GM18951 (cell line): ENCODE measurements around the gene BOD1L1.

Source experiments
- POLR2A ChIP-seq: IDR thresholded peaks from 4 replicates; pipeline ENCODE4 v1.6.1; 2011; ENCODE audit warnings: mild to moderate bottlenecking; ENCODE audit not compliant: insufficient read length, insufficient read depth; ENCODE audit errors: extremely low read depth
- in situ Hi-C: fragments of 300-500 bp; cut with MboI; formaldehyde crosslinking; loops from one replicate; pipeline ENCODE4 v1.12.0; 2022; ENCODE audit warnings: low sequenced_read_pairs, mixed read lengths, inconsistent platforms; ENCODE audit not compliant: unreplicated experiment

The BOD1L1 gene

GRCh38 chr4:13611283-13611842 is 16.2 kb downstream of the BOD1L1 start:
- peak; percentile 40 for TF ChIP-seq POLR2A
- in situ Hi-C loops: no loop called here

GRCh38 chr4:13605330-13605729 is 22.2 kb downstream of the BOD1L1 start:
- no peak for TF ChIP-seq POLR2A
- in situ Hi-C loops: no loop called here

GRCh38 chr4:13601848-13602247 is 25.7 kb downstream of the BOD1L1 start:
- no peak for TF ChIP-seq POLR2A
- in situ Hi-C loops: no loop called here

DNA sequence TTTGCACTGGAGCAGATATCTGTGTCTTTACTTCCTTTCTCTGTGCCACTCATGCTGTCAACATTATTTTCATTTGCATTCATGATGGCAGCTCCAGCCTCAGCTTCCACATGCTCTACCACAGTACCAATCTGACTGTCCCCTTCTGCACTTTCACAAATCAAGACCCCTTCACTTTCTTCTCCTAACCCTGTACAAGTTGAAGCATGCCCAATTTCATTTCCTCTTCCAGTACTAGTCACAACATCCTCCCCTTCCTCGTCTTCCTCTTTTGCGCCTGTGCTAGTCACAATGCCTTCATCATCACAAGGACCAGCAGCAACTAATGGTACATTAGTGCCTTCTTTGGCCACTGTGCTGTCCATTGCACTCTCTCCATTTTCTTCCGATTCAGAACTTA is 26.5 kb downstream of the BOD1L1 start:
- in situ Hi-C loops: no loop called here
- no peak for TF ChIP-seq POLR2A

- no peak for TF ChIP-seq POLR2A
- in situ Hi-C loops: no loop called here
Measured at GRCh38 chr4:13599159-13599558, 28.4 kb downstream of the BOD1L1 start.

- in situ Hi-C loops: no loop called here
- TF ChIP-seq POLR2A: no peak
Measured at GRCh38 chr4:13597604-13598003, 29.9 kb downstream of the BOD1L1 start.

DNA sequence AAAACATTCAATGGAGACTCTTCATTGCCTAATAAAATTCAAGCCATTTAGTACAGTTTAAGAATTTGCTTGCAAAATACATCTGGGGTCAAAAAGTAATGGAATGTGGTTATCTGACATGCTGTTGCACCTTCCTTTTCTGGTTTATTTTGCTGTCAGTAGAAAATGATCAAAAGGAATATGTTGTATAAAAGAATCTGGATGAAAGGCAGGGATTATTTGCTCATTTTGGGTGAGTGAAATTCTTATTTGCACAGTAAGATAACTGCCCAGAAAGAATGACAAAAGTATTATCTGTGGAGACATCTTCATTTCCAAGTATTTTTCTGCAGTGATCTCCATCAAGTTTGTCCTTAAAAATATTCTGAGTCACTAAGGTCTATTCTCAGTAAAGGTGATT is 30.4 kb downstream of the BOD1L1 start:
- in situ Hi-C loops: no loop called here
- no peak for TF ChIP-seq POLR2A

GRCh38 chr4:13592220-13592619 is 35.3 kb downstream of the BOD1L1 start:
- no peak for TF ChIP-seq POLR2A
- in situ Hi-C loops: no loop called here

DNA sequence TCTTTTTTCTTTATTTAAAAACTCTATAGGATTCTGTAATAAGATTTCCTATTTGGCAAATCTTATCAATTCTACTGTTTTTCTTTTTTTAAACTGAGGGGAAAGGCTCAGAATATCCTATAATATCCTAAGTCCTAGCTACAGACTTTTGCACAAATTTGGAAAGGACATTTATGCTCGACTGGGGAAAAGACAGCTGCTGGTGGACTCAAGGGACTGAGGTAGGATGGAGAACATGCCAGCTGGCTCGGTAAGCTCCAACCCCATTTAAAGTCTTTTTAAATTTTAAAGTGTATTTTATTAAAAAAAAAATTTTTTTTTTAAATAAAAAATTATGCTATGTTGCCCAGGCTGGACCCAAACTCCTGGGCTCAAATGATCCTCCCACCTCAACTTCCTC is 36.8 kb downstream of the BOD1L1 start:
- TF ChIP-seq POLR2A: no peak
- in situ Hi-C loops: no loop called here

DNA sequence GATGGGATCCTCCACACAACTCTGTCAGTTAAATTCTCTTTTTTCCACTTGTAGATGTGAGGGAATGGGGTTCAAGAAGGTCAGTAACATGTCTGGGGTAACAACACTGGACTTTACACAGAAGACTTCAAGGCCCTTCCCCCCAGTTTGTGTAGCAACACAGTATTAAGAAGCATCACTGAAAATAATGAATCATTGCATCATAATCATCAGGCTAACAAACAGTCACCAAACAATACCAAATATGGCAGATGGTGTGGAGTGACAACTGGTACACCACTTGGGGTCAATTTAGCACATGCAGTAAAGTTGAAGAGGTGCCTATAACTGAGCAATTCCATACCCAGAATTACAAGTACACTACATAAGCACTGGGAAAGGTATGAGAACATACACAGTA is 38.6 kb downstream of the BOD1L1 start:
- TF ChIP-seq POLR2A: no peak

GRCh38 chr4:13584481-13584880 is 43.0 kb downstream of the BOD1L1 start:
- in situ Hi-C loops: no loop called here
- TF ChIP-seq POLR2A: no peak

More for the DNA sequence above, 38.6 kb downstream of the BOD1L1 start:
- in situ Hi-C loops: no loop called here

GRCh38 chr4:13580036-13580435 is 47.5 kb downstream of the BOD1L1 start:
- in situ Hi-C loops: no loop called here
- no peak for TF ChIP-seq POLR2A

DNA sequence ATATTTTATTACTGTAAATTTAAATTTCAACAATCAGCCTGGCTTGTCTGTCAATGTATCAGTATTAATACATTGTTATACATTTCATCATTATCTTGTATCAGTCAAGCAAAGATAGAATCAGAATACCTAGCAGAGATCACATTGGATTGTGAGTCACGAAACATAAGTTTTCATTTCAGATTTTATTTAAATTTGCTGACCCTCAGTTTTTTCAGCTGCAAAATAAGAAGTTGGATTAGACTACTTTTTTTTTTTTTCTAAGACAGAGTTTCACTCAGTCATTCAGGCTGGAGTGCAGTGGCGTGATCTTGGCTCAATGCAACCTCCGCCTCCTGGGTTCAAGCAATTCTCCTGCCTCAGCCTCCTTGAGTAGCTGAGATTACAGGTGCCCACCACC is 49.9 kb downstream of the BOD1L1 start:
- no peak for TF ChIP-seq POLR2A
- in situ Hi-C loops: no loop called here

DNA sequence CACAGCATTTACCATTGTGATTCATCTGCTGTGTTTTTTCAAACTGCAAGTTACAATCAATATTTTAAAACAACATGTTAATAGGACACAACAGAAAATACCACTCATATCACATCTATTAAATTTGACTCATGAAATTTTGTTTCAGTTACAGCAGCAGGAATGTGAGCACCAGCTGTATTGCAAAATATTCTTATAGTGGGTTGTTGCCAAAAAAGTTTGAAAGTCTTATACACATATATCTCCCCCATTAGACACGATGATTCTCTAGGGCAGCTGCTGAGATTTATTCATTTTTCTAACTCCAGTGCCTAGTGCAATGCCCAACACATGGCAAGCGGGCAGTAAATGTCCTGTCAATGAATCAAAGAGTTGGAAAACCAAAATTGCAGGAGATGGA is 56.6 kb downstream of the BOD1L1 start:
- no peak for TF ChIP-seq POLR2A
- in situ Hi-C loops: no loop called here

DNA sequence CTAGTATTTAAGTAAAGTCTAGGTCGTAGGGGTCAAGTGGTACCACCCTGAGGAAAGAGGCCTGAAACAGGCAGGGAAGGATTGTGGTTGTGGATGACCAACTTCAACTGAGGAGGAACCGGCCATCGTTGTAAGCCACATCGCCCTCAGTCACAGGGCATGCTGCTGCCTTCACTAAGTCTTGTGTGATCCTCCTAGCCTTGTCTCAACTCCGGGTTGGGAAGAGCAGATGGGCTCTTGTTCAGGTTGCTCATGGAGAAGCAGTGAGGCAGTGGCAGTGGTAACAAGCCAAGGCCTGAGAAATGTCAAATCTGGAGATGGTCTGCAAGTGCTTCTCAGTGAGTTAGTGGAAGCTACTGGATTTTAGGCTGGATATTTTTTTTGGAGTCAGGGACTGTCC is 60.4 kb downstream of the BOD1L1 start:
- no peak for TF ChIP-seq POLR2A
- in situ Hi-C loops: no loop called here
